Measurements from ENCODE around the gene METTL8. TPM values are rescaled to one million over a fixed set of nuclear protein-coding genes. Genes with fewer than 3 reads are reported as not detected.

Gene METTL8
- total and polyA plus RNA-seq, 2 of the 13 experiments (the other 11 are each of a cell fraction or from before 2014, with no cell fraction given): 18.6 to 68.2 TPM

- H2AFZ ChIP-seq (ENCODE audit: low read length): no peak overlapping the region
- 89% methylated on average over 6 of the region's 6 CpGs for WGBS (ENCODE audit: low lambda C conversion rate)
Measured at GRCh38 chr2:171318463-171318934, 115.3 kb downstream of the METTL8 start.

DNA sequence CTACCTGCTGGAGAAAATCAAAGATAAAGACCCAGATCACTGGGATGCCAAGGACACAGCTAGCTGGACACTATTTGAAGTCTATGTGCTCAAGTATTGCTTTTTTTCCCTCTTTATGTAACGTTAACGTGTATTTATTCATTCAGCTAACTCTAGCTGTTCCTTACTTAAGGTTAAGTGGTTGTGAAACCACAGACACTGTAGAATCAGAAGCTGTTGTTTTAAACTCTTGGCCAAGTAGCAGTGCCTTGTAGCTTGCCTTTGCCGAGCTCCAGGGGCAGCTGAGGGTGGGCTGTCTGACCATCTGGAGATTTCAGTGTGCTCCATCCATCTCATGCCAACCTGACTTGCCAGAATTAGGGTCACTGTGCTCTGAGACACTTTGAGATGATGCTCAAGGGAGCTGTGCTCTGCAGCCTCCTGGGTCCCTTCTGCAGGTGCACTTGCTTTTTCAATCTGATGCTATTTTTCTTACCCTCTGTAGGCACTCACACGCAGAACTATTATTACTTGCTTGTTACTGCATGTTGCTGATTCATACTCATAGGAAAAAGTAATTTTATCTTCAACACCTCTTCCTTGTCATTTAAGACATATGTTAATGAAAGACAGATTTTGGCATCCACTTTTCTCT is 116.2 kb downstream of the METTL8 start:
- no peak for DNase-seq (ENCODE audit: low spot score)
- no peak for ATAC-seq
- H3K4me1 ChIP-seq (ENCODE audit: insufficient read depth, low read length): no peaks in the 10 kb centered on the region
- H3K27me3 ChIP-seq (ENCODE audit: control insufficient read depth in 1 of 2, insufficient read depth in 2 of 2, low read length in 2 of 2): no peaks in the 10 kb centered on the region
- ChIA-PET CTCF (ENCODE audit: low intra/inter-chr PET ratio, low total read pairs) (no interaction called here), POLR2A (no interaction called here)
- WGBS (ENCODE audit: low lambda C conversion rate): 96% methylated on average over 4 of the region's 4 CpGs
- peaks cover 3% of the 10 kb centered on the region for H3K9me3 ChIP-seq (ENCODE audit: low read length)
- BruUV-seq (replicated peaks): no TSS peak
- FAIRE-seq: no peak
- no peaks in the 10 kb centered on the region for H3K79me2 ChIP-seq (ENCODE audit: insufficient read depth, low read length)
- H3K4me2 ChIP-seq (ENCODE audit: low read depth, low read length): no peak overlapping the region
- no peak overlapping the region for H2AFZ ChIP-seq (ENCODE audit: low read length)
- no peak overlapping the region for H3K9ac ChIP-seq (ENCODE audit: insufficient read depth, low read depth, low read length)
- in situ Hi-C loops (cut with HindIII; ENCODE audit: extremely low pct_ligation_motif_present, low pct_unique_long_range_greater_than_20kb): no loop called here
- no peaks in the 10 kb centered on the region for H4K20me1 ChIP-seq (ENCODE audit: insufficient read depth, low read length)
- no peak overlapping the region for H3K27ac ChIP-seq (ENCODE audit: extremely low read length, insufficient read depth, low read length)
- peaks cover 3 to 19% of the 10 kb centered on the region in 2 experiments; a peak in 3 of 5 replicates for H3K36me3 ChIP-seq (replicated peaks in 1 of 2; ENCODE audit: control insufficient read depth in 1 of 2, insufficient read depth in 2 of 2, low read length in 2 of 2)
- no peak overlapping the region for H3K4me3 ChIP-seq (replicated peaks in 1 of 3; ENCODE audit: insufficient read depth in 1 of 3, low read depth in 2 of 3, low read length in 3 of 3)
- intact Hi-C loops (cut with micrococcal nuclease; ENCODE audit: unreplicated experiment): no loop called here
- TF ChIP-seq ZHX2 (IDR thresholded peaks at IDR 0.05; ENCODE audit: low read depth) (no peak), ZHX2 (CRISPR knock-in tag; IDR thresholded peaks at IDR 0.05; ENCODE audit: borderline replicate concordance) (no peak), SP1 (IDR thresholded peaks at IDR 0.05) (no peak), SP1 (CRISPR knock-in tag; IDR thresholded peaks at IDR 0.05) (no peak), SALL1 (CRISPR knock-in tag; IDR thresholded peaks at IDR 0.05) (no peak), ARID3A (IDR thresholded peaks at IDR 0.05; ENCODE audit: low read depth, low read length) (no peak), SRF (IDR thresholded peaks at IDR 0.05; ENCODE audit: low read depth, low read length) (no peak), RXRA (CRISPR knock-in tag; IDR thresholded peaks at IDR 0.05) (no peak)
- TF ChIP-seq, protein P1, sequence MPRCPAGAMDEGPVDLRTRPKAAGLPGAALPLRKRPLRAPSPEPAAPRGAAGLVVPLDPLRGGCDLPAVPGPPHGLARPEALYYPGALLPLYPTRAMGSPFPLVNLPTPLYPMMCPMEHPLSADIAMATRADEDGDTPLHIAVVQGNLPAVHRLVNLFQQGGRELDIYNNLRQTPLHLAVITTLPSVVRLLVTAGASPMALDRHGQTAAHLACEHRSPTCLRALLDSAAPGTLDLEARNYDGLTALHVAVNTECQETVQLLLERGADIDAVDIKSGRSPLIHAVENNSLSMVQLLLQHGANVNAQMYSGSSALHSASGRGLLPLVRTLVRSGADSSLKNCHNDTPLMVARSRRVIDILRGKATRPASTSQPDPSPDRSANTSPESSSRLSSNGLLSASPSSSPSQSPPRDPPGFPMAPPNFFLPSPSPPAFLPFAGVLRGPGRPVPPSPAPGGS (CRISPR knock-in tag; IDR thresholded peaks at IDR 0.05): no peak

More at GRCh38 chr2:171318463-171318934, 115.3 kb downstream of the METTL8 start:
- no peak for FAIRE-seq
- BruUV-seq (replicated peaks): no TSS peak
- ChIA-PET CTCF (ENCODE audit: low intra/inter-chr PET ratio, low total read pairs) (no interaction called here), POLR2A (no interaction called here)
- no peak overlapping the region for H3K4me2 ChIP-seq (ENCODE audit: low read depth, low read length)
- H3K36me3 ChIP-seq (replicated peaks in 1 of 2; ENCODE audit: control insufficient read depth in 1 of 2, insufficient read depth in 2 of 2, low read length in 2 of 2): peaks cover 5 to 19% of the 10 kb centered on the region in 2 experiments; a peak in 4 of 5 replicates
- no peak overlapping the region for H3K9ac ChIP-seq (ENCODE audit: insufficient read depth, low read depth, low read length)
- no peaks in the 10 kb centered on the region for H4K20me1 ChIP-seq (ENCODE audit: insufficient read depth, low read length)
- intact Hi-C loops (cut with micrococcal nuclease; ENCODE audit: unreplicated experiment) (no loop called here), in situ Hi-C loops (cut with HindIII; ENCODE audit: extremely low pct_ligation_motif_present, low pct_unique_long_range_greater_than_20kb) (no loop called here)
- H3K4me3 ChIP-seq (replicated peaks in 1 of 3; ENCODE audit: insufficient read depth in 1 of 3, low read depth in 2 of 3, low read length in 3 of 3): no peak overlapping the region
- H3K4me1 ChIP-seq (ENCODE audit: insufficient read depth, low read length): peaks cover under 1% of the 10 kb centered on the region; the same call in 1 of the 2 replicates
- no peak overlapping the region for H3K27ac ChIP-seq (ENCODE audit: extremely low read length, insufficient read depth, low read length)
- no peak for ATAC-seq
- H3K9me3 ChIP-seq (ENCODE audit: low read length): no peaks in the 10 kb centered on the region
- no peaks in the 10 kb centered on the region for H3K79me2 ChIP-seq (ENCODE audit: insufficient read depth, low read length)
- no peaks in the 10 kb centered on the region for H3K27me3 ChIP-seq (ENCODE audit: control insufficient read depth in 1 of 2, insufficient read depth in 2 of 2, low read length in 2 of 2)
- no peak for TF ChIP-seq KAT8 (CRISPR knock-in tag; IDR thresholded peaks at IDR 0.05)
- no peak for DNase-seq (ENCODE audit: low spot score)

Measured in HepG2 (cell line).